GM12891 (cell line): Measurements from ENCODE around the gene GRIA3.

ENCODE experiments used
- DNase-seq: peaks from one replicate; pipeline ENCODE4 v3.0.0; 2011; ENCODE audit warnings: low spot score; ENCODE audit not compliant: insufficient read length
- FAIRE-seq: peaks from 2 replicates; lab custom pipeline; 2011; peaks lifted over from hg19 to GRCh38; lab: Jason Lieb, UNC
- PAX5 ChIP-seq: IDR thresholded peaks from 2 replicates; pipeline ENCODE4 v1.6.1; 2011; ENCODE audit warnings: low read length, moderate library complexity, mild to moderate bottlenecking; ENCODE audit not compliant: insufficient read depth, severe bottlenecking
- POLR2A ChIP-seq: IDR thresholded peaks from 2 replicates; pipeline ENCODE4 v1.6.1; 2011; ENCODE audit warnings: low read depth, low read length, control low read depth
- POLR2AphosphoS5 ChIP-seq: IDR thresholded peaks from 2 replicates; pipeline ENCODE4 v1.6.1; 2011; ENCODE audit warnings: low read depth, low read length, control low read depth
- POU2F2 ChIP-seq: IDR thresholded peaks from 2 replicates; pipeline ENCODE4 v1.6.1; 2011; ENCODE audit warnings: low read depth, mild to moderate bottlenecking, control low read depth, low read length, moderate library complexity
- SPI1 ChIP-seq: IDR thresholded peaks from 2 replicates; pipeline ENCODE4 v1.6.1; 2011; ENCODE audit warnings: low read depth, low read length, control low read depth
- TAF1 ChIP-seq: IDR thresholded peaks from 2 replicates; pipeline ENCODE4 v1.6.1; 2011; ENCODE audit warnings: low read depth, low read length, control low read depth

GRIA3 gene

GRCh38 chrX:123476611-123477219, 292.6 kb downstream of the GRIA3 start:
- TF ChIP-seq SPI1 (no peak), PAX5 (no peak), POLR2AphosphoS5 (no peak), TAF1 (no peak), POU2F2 (no peak), POLR2A (no peak)

DNA sequence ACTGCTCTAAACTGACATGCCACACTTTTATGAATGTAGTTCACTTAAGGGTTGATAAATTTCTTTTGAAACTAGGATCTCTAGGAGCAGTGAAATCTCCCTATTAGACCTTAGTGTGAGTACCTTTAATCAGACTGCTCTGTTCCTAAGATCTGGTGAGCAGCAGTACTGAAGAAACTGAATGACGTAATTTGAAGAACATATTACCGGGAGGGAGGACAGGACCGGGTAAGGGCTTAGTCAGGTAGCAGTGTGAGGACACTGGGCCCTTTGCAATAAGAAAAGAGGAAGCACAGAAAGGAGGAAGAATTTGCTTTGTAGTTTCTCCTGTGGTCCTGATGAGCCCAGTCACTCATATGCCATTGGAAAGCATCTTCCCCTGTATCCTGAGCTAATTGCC, 293.6 kb downstream of the GRIA3 start:
- peak; percentile 75 for FAIRE-seq
- DNase-seq: no peak
- TF ChIP-seq TAF1: no peak
- TF ChIP-seq SPI1: no peak
- no peak for TF ChIP-seq PAX5
- TF ChIP-seq POLR2A: no peak
- no peak for TF ChIP-seq POU2F2
- TF ChIP-seq POLR2AphosphoS5: no peak

More at GRCh38 chrX:123476611-123477219, 292.6 kb downstream of the GRIA3 start:
- FAIRE-seq (no peak), DNase-seq (no peak)

DNA sequence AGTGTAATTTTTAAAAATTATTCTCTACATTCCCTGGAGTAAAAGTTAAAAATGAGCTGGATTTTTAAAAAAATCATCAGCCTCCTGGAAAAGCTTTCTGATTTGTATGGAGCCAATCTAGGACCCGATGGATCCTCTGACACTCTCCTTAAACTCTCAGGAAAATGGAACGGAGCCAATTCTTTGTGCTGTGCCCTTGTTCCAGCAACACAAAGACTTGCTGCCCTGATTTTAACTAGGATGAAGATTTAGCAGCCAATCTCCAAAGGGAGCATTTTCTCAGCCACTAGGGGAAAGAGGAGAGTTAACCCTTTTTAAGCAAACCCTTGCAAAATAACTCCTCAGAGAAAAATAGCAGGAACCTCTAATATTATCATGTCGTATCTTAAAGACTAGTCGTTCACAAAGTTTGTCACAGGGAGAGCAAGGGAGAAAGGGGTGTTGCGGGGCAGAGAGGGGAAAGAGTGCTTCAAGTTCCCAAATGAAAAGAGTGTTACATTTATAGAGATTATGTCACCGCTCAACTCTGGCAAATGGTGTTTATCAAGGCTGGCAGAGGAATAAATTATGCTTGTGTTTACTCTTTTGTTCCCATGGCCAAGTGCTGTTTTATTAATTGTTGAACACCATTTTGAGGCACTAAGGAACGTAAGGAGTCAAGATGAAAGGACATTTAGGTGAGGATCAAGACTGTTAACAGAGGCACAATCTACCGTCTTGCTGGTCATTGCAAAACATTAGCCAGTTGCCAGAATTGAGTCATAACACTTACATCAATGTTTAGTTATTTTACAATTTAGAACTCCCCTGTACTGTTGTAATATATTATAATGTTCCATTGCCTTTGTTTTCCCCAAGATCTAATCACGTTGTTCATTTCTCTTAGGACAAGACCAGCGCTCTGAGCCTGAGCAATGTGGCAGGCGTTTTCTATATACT, 298.1 kb downstream of the GRIA3 start:
- FAIRE-seq: no peak
- DNase-seq: no peak
- TF ChIP-seq POLR2A (no peak), POU2F2 (no peak), PAX5 (no peak), TAF1 (no peak), POLR2AphosphoS5 (no peak), SPI1 (no peak)

- DNase-seq (no peak), FAIRE-seq (no peak)
- TF ChIP-seq TAF1 (no peak), SPI1 (no peak), PAX5 (no peak), POLR2A (no peak), POU2F2 (no peak), POLR2AphosphoS5 (no peak)
Measured at GRCh38 chrX:123486297-123486696, 302.2 kb downstream of the GRIA3 start.

GRCh38 chrX:123487236-123487635, 303.2 kb downstream of the GRIA3 start:
- TF ChIP-seq POU2F2 (no peak), SPI1 (no peak), POLR2A (no peak), POLR2AphosphoS5 (no peak), PAX5 (no peak)
- FAIRE-seq (no peak), DNase-seq (no peak)

DNA sequence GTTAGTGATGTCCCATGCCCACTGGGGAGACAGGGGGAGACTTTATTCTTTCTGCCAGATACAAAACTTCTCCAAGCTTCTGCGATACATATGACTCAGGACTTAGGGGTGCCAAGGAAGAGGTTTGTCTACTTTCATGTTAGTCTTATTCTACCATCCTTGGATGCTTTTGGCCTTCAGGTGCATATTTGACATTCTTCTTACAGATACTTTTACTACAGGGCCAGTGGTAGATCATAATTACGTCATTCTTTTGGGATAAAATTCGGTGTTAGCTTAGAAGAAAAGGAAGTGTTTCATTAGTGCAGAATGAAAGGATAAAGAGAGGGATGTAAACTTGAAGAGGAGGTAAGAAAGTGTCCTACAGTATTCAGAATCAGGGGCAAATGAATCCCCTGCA, 303.6 kb downstream of the GRIA3 start:
- TF ChIP-seq POLR2A (no peak), PAX5 (no peak), TAF1 (no peak), SPI1 (no peak), POLR2AphosphoS5 (no peak), POU2F2 (no peak)
- FAIRE-seq (no peak), DNase-seq (no peak)

GRCh38 chrX:123489011-123489410, 304.9 kb downstream of the GRIA3 start:
- DNase-seq: no peak
- no peak for TF ChIP-seq PAX5
- no peak for TF ChIP-seq TAF1
- TF ChIP-seq POLR2AphosphoS5: no peak
- TF ChIP-seq POU2F2: no peak
- TF ChIP-seq POLR2A: no peak
- no peak for TF ChIP-seq SPI1
- no peak for FAIRE-seq

- TF ChIP-seq TAF1: no peak
- TF ChIP-seq POU2F2: no peak
- no peak for TF ChIP-seq PAX5
- peak; percentile 72 for TF ChIP-seq SPI1
- TF ChIP-seq POLR2AphosphoS5: no peak
- TF ChIP-seq POLR2A: no peak
- FAIRE-seq (no peak), DNase-seq (no peak)
Measured at GRCh38 chrX:123493857-123494256, 309.8 kb downstream of the GRIA3 start.

- TF ChIP-seq POLR2AphosphoS5: no peak
- TF ChIP-seq PAX5: no peak
- TF ChIP-seq TAF1: no peak
- no peak for TF ChIP-seq POLR2A
- no peak for TF ChIP-seq SPI1
- TF ChIP-seq POU2F2: no peak
- DNase-seq (no peak), FAIRE-seq (no peak)
Measured at GRCh38 chrX:123499787-123500186, 315.7 kb downstream of the GRIA3 start.
